Epidermal melanocyte (primary cell): ENCODE results near the gene MTHFD2L.
"Not testable (repeated sequence)": the region's sequence is repeated elsewhere in the genome, so short reads cannot be mapped to it uniquely, and the experiment has no call there.

Experiments used
- DNase-seq: peaks from one replicate; pipeline ENCODE4 v3.0.0; 2011; ENCODE audit warnings: low spot score; ENCODE audit not compliant: insufficient read length

MTHFD2L gene

DNA sequence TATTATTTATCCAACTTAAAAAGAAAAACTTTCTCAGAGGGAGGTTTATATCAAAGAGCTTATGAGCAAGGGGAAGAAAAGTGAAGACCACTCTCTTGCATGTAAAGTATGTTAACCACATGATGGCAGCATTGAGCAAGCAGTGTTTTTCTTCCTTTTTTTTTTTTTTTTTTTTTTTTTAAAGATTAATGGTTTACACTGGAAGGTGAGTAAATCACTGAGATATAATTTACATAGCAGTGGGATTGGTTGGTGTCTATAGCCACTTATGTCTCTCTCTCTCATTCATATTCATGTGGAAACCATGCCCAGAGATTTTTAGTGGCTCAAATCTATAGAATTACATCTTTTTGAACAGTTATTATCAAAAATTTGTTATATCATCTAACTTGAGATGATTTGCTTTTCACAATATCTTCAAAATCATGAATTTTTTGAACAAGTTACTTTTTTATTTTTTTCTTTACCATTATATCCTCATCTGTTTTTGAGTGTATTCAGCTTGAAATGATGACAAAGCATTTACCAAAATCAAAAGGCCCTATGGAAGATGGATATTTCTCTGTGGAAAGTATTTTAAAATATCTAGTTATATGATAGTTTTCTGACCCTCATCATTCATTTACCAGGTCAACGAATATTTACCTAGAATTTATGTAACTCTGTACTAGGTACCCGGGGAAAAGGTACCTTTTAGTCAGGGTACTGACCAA is 31.6 kb downstream of the MTHFD2L start:
- peak; percentile 19 for DNase-seq

DNA sequence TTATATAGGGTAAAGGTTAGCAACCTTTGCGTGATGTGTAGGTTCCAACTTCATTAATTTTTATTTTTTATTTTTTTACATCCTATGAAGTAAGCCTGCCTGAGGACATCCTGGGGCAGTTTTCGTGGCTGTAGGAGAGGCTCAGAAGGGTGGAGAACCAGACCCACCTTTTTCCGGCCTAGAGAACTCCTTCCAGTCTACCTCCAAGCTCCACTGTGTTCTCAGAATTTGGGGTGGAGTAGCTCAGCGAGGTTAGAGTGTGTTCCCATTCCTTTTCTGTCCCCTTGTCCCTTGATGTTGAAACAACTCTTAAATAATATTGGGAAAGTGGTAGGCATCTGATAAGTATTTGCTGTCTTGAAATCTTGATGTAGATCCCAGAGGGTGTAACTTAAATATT is 32.4 kb downstream of the MTHFD2L start:
- DNase-seq = no peak

DNA sequence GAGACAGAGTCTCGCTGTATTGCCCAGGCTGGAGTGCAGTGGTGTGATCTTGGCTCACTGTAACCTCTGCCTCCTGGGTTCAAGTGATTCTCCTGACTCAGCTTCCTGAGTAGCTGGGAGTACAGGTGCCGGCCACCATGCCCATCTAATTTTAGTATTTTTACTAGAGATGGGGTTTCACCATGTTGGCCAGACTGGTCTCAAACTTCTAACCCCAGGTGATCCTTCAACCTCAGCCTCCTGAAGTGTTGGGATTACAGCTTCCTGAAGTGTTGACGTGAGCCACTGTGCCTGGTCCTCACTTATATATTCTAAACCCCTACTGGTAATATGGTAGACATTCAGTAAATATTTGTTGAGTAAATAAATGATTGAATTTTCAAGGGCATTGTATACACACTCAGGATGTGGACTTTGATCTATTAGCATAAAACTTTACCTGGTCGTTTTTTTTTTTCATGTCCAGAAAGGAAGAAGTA is 33.0 kb downstream of the MTHFD2L start:
- no peak for DNase-seq

DNA sequence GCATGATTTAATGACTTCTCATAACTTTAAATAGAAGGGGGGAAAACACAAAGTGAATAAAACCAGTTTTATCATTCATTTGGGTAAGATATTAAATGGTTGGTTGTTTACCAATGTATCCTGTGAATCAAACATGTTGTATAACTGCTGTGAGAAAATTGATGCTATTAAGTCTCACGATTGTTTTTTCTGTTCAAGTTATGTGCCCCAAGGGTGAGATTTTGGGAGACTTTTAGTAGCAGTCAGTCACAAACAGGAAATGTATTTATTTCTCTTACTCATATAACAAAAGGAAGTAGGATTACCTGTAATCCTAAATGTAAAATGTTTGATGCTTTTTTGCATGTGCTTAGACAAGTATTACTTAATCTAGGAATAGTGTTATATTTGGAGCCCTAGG is 39.2 kb downstream of the MTHFD2L start:
- DNase-seq = no peak

DNA sequence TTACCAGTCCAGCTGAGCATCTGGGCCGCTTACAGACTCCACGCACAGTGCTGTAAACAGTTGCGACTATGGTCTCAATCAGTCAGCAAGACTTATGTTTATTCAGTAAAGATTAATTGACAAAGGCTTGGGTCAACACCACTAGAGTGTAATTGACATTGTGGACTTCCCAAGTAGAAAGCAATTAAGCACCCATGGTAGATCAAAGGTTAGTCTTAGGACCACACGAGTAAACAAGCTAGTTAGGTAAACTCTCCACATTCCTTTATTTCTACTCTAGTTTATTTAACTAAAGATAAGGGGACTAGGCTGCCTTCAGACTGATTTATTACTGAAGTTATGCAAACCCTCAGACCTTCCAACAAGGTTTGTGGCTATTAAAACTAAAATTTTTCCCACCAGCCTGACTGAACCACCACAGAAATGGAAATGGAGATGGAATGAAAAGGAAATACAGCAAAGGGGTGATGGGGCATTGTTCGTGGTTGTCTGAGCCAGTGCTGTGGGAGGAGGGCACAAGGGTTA is 44.2 kb downstream of the MTHFD2L start:
- no peak for DNase-seq

DNA sequence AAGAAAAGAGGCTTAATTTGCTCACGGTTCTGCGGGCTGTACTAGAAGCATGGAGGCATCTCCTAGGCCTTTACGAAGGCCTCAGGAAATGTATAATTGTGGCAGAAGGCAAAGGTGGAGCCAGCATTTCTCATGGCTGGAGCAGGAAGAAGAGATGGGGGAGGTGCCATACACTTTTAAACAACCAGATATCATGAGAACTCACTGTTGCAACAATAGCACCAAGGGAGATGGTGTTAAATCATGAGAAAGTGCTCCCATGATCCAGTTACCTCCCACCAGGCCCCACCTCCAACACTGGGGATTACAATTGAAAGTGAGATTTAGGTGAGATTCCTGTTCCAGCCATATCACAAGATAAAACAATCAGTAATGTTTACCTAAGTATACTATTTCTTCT is 45.5 kb downstream of the MTHFD2L start:
- DNase-seq = no peak

DNA sequence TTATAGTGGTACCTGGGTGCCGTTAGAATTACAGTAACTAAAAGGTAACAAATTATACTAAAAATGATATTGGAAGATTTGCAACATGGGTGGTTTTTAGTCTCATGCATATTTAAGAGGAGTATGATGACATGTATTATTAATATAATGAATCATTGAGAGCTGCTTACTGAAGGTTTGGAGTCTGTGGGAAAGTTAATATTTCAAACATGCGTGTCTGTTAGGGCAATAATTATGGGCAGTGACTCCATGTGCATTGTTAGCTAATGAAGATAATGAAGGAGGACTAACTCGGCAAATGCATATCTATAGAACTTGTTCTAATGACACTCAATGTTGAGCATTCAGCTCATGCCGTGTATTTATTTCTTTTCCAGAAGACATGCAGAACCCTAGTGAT is 47.1 kb downstream of the MTHFD2L start:
- DNase-seq = no peak

DNA sequence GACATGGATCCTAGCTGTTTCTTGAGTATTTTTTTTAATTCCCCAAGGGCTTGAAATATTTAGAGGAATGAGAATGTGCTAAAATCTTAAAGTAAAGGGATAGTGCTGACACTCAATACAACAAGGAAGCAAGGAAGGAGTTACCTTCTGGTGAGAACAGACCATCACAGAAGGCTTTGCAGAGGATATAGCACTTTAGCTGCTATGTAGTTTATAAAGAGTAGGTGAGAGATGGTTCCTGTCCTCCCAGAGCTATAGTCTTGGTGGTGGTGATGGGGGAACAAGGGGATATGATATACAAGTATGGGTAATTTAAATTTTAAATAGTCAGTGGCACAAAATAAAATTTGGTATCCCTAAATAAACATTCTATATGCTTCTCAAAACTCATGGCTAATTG is 47.6 kb downstream of the MTHFD2L start:
- DNase-seq = no peak

DNA sequence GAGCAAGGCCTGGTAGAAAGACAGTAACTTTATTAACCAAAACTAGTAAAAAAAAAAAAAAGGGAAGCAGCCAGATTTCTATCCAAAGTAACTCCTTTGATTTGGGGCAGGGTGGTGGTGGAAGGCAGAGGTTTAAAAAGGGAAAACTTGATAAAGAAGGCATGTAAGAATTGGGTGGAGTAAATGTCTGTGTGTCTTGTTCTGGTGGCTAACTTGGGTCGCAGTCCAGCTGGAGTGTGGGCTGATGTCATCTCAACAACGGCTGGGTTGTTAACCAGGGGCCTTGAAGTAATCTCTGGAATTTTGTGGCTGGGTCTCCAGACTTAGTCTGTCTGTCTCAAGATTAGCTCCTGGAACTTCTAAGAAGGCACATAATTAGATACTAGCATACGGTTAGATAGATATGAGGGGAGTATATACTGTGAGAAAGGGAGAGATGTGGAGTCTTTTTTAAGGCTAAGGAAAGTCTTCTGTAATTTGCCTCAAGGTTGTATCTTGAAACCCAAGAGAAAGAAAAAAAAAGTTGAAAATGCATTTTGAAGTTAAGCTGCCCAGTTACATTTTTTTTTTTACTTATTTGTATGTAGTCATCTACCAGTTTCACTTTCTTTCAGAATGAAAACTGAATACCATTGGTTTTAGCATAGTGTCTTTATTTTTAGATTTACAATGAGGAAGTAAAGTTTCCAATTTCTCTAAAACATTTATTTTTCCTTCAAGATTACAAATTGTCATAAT is 48.3 kb downstream of the MTHFD2L start:
- DNase-seq = no peak

DNA sequence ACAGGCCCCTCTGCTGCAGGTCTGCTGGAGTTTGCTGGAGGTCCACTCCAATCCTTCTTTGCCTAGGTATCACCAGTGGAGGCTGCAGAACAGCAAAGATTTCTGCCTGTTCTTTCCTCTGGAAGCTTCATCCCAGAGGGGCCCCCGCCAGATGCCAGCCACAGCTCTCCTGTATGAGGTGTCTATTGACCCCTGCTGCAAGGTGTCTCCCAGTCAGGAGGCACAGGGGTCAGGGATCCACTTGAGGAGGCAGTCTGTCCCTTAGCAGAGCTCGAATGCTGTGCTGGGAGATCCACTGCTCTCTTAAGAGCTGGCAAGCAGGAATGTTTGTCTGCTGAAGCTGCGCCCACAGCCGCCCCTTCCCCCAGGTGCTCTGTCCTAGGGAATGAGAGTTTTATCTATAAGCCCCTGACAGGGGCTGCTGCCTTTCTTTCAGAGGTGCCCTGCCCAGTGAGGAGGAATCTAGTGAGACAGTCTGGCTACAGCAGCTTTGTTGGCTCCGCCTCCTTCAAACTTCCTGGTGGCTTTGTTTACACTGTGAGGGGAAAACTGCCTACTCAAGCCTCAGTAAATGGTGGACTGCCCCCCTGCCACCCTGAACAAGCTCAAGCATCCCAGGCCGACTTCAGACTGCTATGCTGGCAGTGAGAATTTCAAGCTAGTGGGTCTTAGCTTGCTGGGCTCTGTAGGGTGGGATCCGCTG is 56.7 kb downstream of the MTHFD2L start:
- DNase-seq = not testable (repeated sequence)

DNA sequence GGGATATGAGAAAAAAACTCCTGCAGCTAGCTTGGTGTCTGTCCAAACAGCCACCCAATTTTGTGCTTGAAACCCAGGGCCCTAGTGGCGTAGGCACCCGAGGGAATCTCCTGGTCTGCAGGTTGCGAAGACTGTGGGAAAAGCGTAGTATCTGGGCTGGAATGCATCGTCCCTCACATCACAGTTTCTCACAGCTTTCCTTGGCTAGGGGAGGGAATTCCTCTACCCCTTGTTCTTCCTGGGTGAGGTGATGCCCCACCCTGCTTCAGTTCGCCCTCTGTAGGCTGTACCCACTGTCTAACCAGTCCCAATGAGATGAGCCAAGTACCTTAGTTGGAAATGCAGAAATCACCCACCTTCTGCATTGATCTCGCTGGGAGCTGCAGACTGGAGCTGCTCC is 57.3 kb downstream of the MTHFD2L start:
- not testable (repeated sequence) for DNase-seq

DNA sequence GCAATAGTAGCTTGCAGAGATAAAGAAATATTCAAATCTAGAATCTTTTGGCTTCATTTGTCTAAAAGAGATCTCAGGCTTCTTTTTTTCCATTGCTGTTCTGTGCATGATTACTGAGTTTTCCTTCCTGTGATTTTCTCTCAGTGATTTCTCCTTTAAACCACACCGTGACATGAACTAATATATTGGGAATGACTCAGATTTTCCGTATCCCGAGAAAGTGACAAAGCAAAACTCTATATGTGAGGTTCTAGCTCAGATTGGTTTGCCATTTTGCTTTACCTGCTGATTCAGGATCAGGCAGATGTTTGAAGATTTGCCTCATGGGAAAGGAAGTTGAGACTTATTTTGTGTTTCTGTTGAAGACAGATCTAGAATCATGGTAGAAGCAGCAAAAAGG is 59.4 kb downstream of the MTHFD2L start:
- DNase-seq = no peak

DNA sequence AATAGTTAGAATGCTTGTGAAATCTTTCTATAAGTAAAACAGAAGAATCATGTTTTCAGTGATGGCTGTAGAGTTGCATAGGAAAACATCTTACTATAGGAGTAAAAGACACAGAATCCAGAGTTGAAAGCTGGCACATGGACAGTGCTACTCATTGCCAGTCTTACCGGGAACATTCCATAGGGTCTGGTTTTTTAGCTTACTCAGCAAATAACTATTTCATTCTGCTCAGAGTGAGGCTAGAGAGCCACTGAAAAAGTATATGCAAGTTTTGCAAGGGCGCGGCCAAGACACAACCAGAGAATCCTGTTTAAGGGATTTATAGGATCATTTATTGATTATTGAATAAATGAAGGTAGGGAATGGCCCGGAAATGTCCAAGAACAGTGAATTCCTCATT is 60.3 kb downstream of the MTHFD2L start:
- DNase-seq = no peak

DNA sequence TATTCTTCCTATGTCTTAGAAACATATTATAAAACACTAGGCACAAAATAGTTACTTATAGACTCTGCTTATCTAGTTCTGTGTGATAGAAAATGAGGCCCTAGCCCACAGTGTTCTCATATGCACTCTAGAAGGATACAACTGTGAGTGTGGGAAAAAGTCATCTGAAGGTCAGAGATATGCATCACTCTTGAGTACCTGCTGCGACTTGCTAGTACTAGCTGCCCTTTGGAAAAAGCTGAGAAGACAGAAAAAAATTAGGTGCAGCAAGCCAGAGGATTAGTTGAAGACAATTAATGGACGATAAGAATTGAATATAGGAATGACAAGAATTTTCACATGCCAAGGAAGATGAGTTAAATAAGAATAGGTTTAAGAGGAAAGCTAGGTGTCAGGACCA is 61.3 kb downstream of the MTHFD2L start:
- no peak for DNase-seq

DNA sequence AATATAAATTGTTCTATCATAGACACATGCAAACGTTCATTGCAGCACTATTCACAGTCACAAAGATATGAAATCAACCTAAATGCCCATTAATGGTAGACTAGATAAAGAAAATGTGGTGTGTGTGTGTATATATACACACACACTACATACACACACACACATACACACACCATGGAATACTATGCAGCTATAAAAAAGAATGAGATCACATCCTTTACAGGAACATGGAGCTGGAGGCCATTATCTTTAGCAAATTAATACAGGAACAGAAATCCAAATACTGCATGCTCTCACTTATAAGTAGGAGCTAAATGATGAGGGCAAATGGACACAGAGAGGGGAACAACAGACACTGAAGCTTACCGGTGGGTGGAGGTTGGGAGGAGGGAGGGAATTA is 65.2 kb downstream of the MTHFD2L start:
- no peak for DNase-seq

DNA sequence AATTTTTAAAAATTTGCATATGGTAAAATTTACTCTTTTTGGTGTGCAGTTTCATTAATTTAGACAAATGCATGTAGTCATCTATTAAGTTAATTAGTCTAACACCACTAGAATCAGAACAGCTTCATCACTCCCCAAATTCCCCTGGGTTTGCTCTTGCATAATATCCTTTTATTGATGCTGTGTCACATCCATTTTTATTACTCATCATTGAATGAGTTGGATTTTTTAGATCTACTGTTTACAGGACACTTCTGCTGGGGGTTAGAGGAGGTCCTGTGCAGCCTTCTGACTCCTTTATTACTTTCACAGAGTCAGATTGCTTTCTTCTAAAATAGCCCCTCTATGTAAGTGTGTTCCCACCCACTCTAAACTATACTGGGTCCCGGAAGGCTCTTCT is 65.9 kb downstream of the MTHFD2L start:
- no peak for DNase-seq

DNA sequence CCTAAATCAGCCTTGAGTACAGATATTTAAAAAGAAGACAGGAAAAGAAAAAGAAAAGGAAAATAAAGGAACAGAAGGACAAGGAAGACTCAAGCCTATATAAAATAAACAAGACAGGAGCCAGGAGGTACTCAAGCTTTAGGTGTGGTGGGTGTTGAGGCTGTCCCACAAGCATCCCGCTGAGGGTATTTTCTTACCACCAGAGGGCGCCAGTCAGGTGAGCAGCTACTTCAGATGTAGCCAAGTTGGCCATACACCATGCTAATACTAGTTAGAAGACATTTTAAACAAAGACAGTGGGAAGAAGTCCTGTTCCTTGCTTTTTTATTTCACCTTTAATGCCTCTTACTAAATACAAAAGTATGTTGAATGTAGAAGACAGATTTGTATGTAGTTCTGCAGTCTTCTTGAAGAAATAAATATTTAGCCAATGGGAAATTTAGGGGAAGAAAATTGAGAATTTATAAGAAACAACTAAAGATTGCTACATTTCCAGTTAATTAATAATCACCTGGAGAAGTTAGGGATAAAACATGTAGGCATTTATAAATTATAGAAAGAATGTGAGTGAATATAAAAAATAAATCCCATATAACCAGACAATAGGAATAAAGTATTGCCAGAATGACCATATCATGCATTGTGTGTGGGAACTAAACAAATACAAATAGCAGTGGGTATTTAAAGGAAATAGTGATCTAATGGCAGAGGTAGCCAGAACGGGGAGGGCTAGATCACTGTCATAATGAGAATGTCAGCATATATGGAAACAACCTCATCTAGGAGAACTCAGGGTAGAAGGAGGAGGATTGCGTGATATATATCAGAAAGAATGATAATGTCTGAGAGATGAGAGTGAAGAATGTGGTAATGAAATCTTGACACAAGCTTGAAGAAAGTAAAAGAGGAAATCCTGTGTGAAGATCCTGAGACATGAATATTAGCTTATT is 71.0 kb downstream of the MTHFD2L start:
- DNase-seq = no peak

DNA sequence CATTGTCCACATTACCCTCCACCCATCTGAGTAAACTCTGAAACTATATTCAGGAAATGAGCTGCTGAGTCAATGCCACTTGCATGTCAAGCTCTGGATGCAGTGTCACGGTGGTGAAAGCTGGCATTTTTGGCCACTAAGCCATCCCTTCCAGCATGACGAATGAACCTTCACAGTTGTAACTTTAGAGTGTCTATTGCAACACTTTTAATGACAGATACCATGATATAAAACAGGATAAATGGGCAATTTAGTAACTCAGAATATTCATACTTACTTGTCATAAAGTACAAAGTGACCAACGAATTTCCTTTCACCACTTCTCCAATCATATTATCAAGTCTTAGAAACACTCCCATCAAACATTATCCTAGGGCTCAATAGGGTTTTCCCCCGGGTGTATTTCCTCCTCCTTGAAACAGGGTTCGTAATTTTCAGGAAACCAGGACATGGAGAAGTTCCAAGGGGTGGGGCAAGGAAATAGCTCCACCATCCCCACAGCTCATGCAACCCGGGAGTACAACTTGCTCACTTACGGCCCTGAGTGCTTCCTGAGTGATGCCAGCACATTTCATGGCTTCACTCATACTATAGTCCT is 73.1 kb downstream of the MTHFD2L start:
- DNase-seq = no peak

DNA sequence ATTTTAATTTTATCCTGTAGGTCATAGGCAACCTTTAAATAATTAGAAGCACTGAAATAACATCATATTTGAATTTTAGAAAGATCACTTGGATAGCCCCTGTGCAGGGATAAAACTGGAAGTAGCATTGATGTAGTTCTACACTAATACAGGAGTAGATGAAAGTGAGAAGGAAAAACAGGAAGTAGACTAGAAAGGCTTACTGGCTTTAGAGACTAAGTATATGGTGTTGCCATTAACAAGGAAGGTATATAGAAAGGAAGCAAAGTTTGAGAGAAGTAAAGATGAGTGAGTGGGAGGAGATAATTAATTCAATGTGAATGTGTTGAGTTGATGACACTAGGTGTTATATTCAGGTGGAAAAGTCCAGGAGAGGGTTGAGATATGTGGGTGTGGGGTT is 77.2 kb downstream of the MTHFD2L start:
- DNase-seq = no peak

DNA sequence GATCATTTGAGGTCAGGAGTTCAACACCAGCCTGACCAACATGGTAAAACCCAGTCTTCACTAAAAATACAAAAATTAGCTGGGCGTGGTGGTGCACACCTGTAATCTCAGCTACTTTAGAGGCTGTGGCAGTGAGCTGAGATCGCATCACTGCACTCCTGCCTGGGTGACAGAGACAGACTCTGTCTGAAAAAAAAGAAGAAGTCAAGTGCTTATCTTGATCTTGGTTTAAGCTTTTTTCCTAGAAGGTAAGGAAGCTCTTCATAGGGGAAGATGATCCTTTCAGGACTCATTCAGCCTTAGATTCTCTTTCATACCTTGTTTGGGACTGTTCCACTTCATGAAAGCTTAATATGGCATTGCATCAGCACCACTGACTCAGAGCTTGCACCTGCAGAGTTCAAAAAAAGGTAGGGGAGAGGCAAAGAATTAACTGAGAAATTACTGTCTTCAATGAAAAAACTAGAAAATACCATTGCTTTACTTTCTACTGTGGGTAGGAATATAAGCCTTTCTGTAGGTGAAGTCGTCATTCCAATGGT is 79.6 kb downstream of the MTHFD2L start:
- DNase-seq = no peak
